ENCODE measurements around the gene GALNT4.

The GALNT4 gene

DNA sequence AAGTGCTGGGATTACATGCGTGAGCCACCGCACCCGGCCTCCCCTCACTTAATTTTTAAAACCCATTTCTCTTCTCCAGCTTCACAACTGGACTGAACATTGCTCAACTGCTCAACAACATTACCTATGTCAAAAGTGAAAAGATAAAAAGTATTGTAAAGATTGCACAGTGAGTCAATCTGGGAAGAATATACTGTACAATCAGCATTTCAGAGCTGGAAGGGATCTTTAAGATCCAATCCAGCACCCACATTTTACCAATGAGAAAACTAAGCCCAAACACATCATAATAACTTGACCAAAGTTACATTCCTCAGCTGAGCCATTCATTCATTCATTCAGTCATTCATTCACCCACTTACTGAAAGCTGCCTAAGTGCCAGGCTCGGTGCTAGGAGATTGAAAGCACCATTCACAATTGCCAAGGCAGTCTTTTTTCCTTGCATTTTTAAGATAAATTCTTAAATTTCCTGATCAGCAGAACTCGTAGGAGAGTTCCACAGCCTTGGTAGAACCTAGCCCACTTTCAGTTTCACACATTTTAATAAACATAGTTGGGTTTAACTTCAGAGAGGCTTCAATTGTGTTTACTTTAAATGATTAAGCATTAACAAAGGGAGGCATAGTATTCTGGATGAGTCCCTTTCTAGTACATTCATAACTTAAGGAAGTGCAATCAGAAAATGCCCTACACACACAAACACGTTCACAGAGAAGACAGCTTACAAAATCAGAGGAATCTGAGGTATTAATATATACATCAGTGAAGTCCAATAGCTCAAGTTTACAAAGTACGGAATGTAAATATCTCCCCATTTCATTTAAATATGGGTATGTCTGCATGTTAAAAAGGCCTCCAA, 3.0 kb downstream of the GALNT4 start:
- no peak overlapping the region for H3K4me3 ChIP-seq (ENCODE audit: low read depth, low read length)
- in situ Hi-C loops (cut with HindIII; ENCODE audit: low pct_ligation_motif_present, low sequenced_read_pairs), result no loop called here
- no peak for DNase-seq

DNA sequence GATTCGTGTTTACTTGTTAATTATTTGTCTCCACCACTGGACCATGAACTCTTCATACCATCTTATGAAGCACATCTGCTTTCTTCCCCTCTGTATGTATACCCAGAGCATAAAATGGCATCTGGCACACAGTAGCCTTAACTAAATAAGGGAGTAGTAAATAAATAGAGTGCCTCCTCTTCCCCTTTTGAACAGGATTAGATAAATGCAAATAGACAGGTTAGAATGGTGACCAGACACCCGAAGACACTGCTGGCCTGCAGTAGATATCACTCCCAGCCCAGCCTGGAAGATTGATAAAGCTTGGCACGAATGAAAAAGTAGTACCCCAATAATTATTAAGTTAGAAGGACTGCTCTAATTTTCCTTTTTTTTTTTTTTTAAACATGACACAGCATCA, 6.9 kb downstream of the GALNT4 start:
- no peak overlapping the region for H3K4me3 ChIP-seq (ENCODE audit: low read depth, low read length)
- in situ Hi-C loops (cut with HindIII; ENCODE audit: low pct_ligation_motif_present, low sequenced_read_pairs), result no loop called here
- DNase-seq, result no peak
- H3K27me3 ChIP-seq (replicated peaks), result no peaks in the 10 kb centered on the region
- TF ChIP-seq, protein P1, sequence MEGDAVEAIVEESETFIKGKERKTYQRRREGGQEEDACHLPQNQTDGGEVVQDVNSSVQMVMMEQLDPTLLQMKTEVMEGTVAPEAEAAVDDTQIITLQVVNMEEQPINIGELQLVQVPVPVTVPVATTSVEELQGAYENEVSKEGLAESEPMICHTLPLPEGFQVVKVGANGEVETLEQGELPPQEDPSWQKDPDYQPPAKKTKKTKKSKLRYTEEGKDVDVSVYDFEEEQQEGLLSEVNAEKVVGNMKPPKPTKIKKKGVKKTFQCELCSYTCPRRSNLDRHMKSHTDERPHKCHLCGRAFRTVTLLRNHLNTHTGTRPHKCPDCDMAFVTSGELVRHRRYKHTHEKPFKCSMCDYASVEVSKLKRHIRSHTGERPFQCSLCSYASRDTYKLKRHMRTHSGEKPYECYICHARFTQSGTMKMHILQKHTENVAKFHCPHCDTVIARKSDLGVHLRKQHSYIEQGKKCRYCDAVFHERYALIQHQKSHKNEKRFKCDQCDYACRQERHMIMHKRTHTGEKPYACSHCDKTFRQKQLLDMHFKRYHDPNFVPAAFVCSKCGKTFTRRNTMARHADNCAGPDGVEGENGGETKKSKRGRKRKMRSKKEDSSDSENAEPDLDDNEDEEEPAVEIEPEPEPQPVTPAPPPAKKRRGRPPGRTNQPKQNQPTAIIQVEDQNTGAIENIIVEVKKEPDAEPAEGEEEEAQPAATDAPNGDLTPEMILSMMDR (IDR thresholded peaks at IDR 0.05; ENCODE audit: low read depth, low read length, missing control alignments), result no peak
- no peaks in the 10 kb centered on the region for H3K36me3 ChIP-seq (replicated peaks)
- H3K27ac ChIP-seq, result no peak overlapping the region

More for the DNA sequence above, 3.0 kb downstream of the GALNT4 start:
- TF ChIP-seq, protein P1 (IDR thresholded peaks at IDR 0.05; ENCODE audit: low read depth, low read length, missing control alignments), result no peak
- H3K36me3 ChIP-seq (replicated peaks), result no peaks in the 10 kb centered on the region
- H3K27ac ChIP-seq, result no peak overlapping the region
- H3K27me3 ChIP-seq (replicated peaks), result no peaks in the 10 kb centered on the region

DNA sequence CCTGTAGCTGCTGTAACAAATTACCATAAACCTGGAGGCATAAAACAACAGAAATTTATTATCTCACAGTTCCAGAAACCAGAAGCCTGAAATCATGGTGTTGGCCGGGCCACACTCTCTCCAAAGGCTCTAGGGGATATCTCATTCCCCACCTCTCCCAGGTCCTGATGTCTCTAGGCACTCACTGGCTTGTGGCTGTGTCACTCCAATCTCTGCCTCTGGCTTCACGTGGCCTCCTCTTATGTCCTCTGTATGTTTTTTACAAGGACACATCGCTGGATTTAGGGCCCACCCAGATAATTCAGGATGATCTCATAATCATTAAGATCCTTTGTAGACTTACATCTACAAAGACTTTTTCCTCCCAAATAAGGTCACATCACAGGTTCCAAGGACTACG, 8.0 kb downstream of the GALNT4 start:
- Histone ChIP-seq H3K27me3 (replicated peaks) (no peaks in the 10 kb centered on the region), H3K4me3 (ENCODE audit: low read depth, low read length) (no peak overlapping the region), H3K36me3 (replicated peaks) (no peaks in the 10 kb centered on the region), H3K27ac (no peak overlapping the region)
- in situ Hi-C loops (cut with HindIII; ENCODE audit: low pct_ligation_motif_present, low sequenced_read_pairs), result no loop called here
- TF ChIP-seq, protein P1 (IDR thresholded peaks at IDR 0.05; ENCODE audit: low read depth, low read length, missing control alignments), result no peak
- DNase-seq, result no peak

DNA sequence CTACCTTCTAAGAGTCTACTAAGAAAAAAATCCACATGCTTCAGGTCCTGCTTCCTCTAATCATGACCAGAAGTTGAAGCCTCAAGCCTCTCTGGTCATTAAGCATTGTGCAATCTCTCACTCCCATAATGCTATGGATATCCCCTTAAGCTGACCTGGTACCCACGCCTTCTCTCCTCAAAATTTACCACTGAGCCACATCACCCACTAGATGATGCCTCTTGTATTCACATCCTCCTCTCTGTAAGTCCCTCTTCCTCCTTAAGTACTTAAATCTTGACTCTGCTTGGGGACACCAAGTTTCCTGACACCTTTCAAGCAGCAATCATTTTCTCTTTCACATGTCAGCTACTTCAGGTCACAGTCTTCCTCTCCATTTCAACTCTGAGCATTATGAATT, 9.8 kb downstream of the GALNT4 start:
- TF ChIP-seq, protein P1 (IDR thresholded peaks at IDR 0.05; ENCODE audit: low read depth, low read length, missing control alignments), result no peak
- in situ Hi-C loops (cut with HindIII; ENCODE audit: low pct_ligation_motif_present, low sequenced_read_pairs), result no loop called here
- Histone ChIP-seq H3K27ac (no peak overlapping the region), H3K4me3 (ENCODE audit: low read depth, low read length) (no peak overlapping the region), H3K36me3 (replicated peaks) (no peaks in the 10 kb centered on the region), H3K27me3 (replicated peaks) (no peaks in the 10 kb centered on the region)
- no peak for DNase-seq

DNA sequence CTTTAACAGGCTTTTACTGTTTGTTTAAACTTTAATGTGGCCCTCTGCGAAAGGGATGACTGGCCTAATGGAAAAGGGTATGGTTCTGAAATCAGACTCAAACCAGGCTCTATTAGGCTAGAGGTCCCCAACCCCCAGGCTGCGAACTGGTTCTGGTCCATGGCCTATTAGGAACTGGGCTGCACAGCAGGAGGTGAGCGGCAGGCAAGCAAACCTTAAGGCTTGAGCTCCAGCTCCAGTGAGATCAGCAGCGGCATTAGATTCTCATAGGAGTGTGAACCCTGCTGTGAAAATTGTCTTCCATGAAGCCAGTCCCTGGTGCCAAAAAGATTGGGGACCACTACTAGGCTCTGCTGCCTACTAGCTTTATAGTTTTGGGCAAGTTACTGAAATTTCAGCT, 11.1 kb downstream of the GALNT4 start:
- DNase-seq, result no peak
- in situ Hi-C loops (cut with HindIII; ENCODE audit: low pct_ligation_motif_present, low sequenced_read_pairs), result no loop called here
- no peak overlapping the region for H3K27ac ChIP-seq
- H3K27me3 ChIP-seq (replicated peaks), result no peaks in the 10 kb centered on the region
- H3K36me3 ChIP-seq (replicated peaks), result no peaks in the 10 kb centered on the region
- TF ChIP-seq, protein P1 (IDR thresholded peaks at IDR 0.05; ENCODE audit: low read depth, low read length, missing control alignments), result no peak
- no peak overlapping the region for H3K4me3 ChIP-seq (ENCODE audit: low read depth, low read length)
